SK-N-SH (cell line): ENCODE data around the gene ATPAF2. TPM values are rescaled to one million over a fixed set of nuclear protein-coding genes. Genes with fewer than 3 reads are reported as not detected.

Experiments
- CTCF ChIA-PET: fragments of 300-600, 350-600 bp; formaldehyde crosslinking; extraction: SDS; loops from one replicate; lab custom pipeline; 2021; lab: Yijun Ruan, JAX
- POLR2A ChIA-PET: fragments of 350-600 bp; sonication (Branson Sonifier 250); formaldehyde crosslinking; extraction: SDS; loops from one replicate; lab custom pipeline; 2020; ENCODE audit warnings: antibody characterized with exemption, inconsistent platforms; lab: Yijun Ruan, JAX
- DNase-seq: peaks from one replicate; pipeline ENCODE4 v3.0.0; 2012
- H2AFZ ChIP-seq: fragments of 200-600 bp; sonication (generic); 2 replicates; pipeline ENCODE4 v1.8.1; 2016; ENCODE audit warnings: antibody characterized with exemption, mild to moderate bottlenecking, low read depth
- H3F3A ChIP-seq: fragments of 200-600 bp; sonication (generic); replicated peaks from 2 replicates; pipeline ENCODE3; 2016; ENCODE audit warnings: antibody characterized with exemption, mild to moderate bottlenecking; ENCODE audit not compliant: insufficient read depth
- H3K27ac ChIP-seq, 2 experiments: fragments of 200-500 bp in 1 of 2; fragments of 200-600 bp in 1 of 2; sonication (Bioruptor generic) in 1 of 2; sonication (generic), shearing (Covaris generic) in 1 of 2; 2 replicates each; pipeline versions ENCODE4 v1.5.1 to v1.6.1; 2014 to 2016; ENCODE audit warnings: low read depth in 2 of 2, inconsistent platforms in 1 of 2, low read length in 1 of 2, mild to moderate bottlenecking in 1 of 2, mixed read lengths in 1 of 2
- H3K27me3 ChIP-seq: fragments of 200-600 bp; sonication (generic), shearing (Covaris generic); 2 replicates; pipeline ENCODE4 v1.6.1; 2016; ENCODE audit warnings: mixed run types; ENCODE audit not compliant: insufficient read depth
- H3K36me3 ChIP-seq, 2 experiments: fragments of 200-500 bp in 1 of 2; fragments of 200-600 bp in 1 of 2; sonication (Bioruptor generic) in 1 of 2; sonication (generic) in 1 of 2; replicated peaks in 1 of 2; 2 replicates each; pipeline versions ENCODE3 to v1.5.1; 2014 to 2016; ENCODE audit warnings: low read length in 1 of 2, mild to moderate bottlenecking in 1 of 2; ENCODE audit not compliant: insufficient read depth in 2 of 2, control insufficient read depth in 1 of 2
- H3K4me1 ChIP-seq, 2 experiments: fragments of 200-500 bp in 1 of 2; fragments of 200-600 bp in 1 of 2; sonication (Bioruptor generic) in 1 of 2; sonication (generic), shearing (Covaris generic) in 1 of 2; 2 replicates each; pipeline versions ENCODE4 v1.5.1 to v1.6.1; 2014 to 2016; ENCODE audit warnings: low read depth in 1 of 2, low read length in 1 of 2, mixed run types in 1 of 2; ENCODE audit not compliant: insufficient read depth in 2 of 2, control insufficient read depth in 1 of 2
- H3K4me2 ChIP-seq: fragments of 200-600 bp; sonication (generic), shearing (Covaris generic); 2 replicates; pipeline ENCODE4 v1.6.1; 2017; ENCODE audit warnings: mixed run types
- H3K4me3 ChIP-seq, 2 experiments: fragments of 200-500 bp in 1 of 2; fragments of 200-600 bp in 1 of 2; sonication (Bioruptor generic) in 1 of 2; sonication (generic), shearing (Covaris generic) in 1 of 2; 2 replicates each; pipeline versions ENCODE4 v1.5.1 to v1.8.1; 2014 to 2016; ENCODE audit warnings: low read depth in 2 of 2, inconsistent platforms in 1 of 2, low read length in 1 of 2, mild to moderate bottlenecking in 1 of 2, mixed read lengths in 1 of 2, moderate library complexity in 1 of 2
- H3K79me2 ChIP-seq: fragments of 200-600 bp; sonication (generic); 2 replicates; pipeline ENCODE4 v1.8.1; 2017; ENCODE audit warnings: mild to moderate bottlenecking; ENCODE audit not compliant: insufficient read depth
- H3K9ac ChIP-seq: fragments of 200-600 bp; sonication (generic); 2 replicates; pipeline ENCODE4 v1.6.1; 2017; ENCODE audit warnings: mixed run types
- H3K9me2 ChIP-seq: fragments of 200-600 bp; sonication (generic); 2 replicates; pipeline ENCODE4 v1.6.1; 2017; ENCODE audit warnings: mixed run types
- H3K9me3 ChIP-seq: fragments of 200-600 bp; sonication (generic); 2 replicates; pipeline ENCODE4 v1.6.1; 2017; ENCODE audit warnings: mixed run types, mild to moderate bottlenecking, moderate library complexity
- H4K20me1 ChIP-seq: fragments of 200-600 bp; sonication (generic); 2 replicates; pipeline ENCODE4 v1.6.1; 2017; ENCODE audit warnings: mild to moderate bottlenecking, mixed run types; ENCODE audit not compliant: insufficient read depth
- ELF1 ChIP-seq: IDR thresholded peaks from 2 replicates; pipeline ENCODE4 v1.4.0; 2012
- EP300 ChIP-seq, 2 experiments: IDR thresholded peaks; 2 replicates each; pipeline versions ENCODE4 v1.4.0 to v1.6.1; 2012; ENCODE audit warnings: borderline replicate concordance in 1 of 2, low read depth in 1 of 2, low read length in 1 of 2
- FOXJ3 ChIP-seq: sonication (generic); formaldehyde crosslinking; IDR thresholded peaks from 2 replicates; pipeline ENCODE4 v1.5.1; 2020; ENCODE audit warnings: mild to moderate bottlenecking, missing genetic modification reagents
- RFX5 ChIP-seq: IDR thresholded peaks from 2 replicates; pipeline ENCODE4 v1.6.1; 2012; ENCODE audit warnings: mild to moderate bottlenecking, improper control_type of control experiment, low read length
- TEAD4 ChIP-seq: IDR thresholded peaks from 2 replicates; pipeline ENCODE4 v1.4.0; 2012; ENCODE audit warnings: mild to moderate bottlenecking, borderline replicate concordance; ENCODE audit not compliant: insufficient read depth
- YY1 ChIP-seq: IDR thresholded peaks from 2 replicates; pipeline ENCODE4 v1.4.0; 2012; ENCODE audit warnings: low read depth, mild to moderate bottlenecking
- WGBS: methylation state at CpG from one replicate; pipeline ENCODE4 v1.1.6; 2017; ENCODE audit warnings: low lambda C conversion rate; 5-methylcytosine and 5-hydroxymethylcytosine counted together
- polyA plus RNA-seq, 3 experiments: library from polyadenylated mRNA; depleted of rRNA; stranded (reverse); fragments of >200 nt; gene quantifications; 2 replicates each; pipeline ENCODE4 v1.2.3, GENCODE V29; 2012
- TF ChIP-seq, protein P1 (sequence below): IDR thresholded peaks from 2 replicates; pipeline ENCODE4 v1.6.1; 2012; ENCODE audit warnings: mild to moderate bottlenecking, low read depth, low read length, moderate library complexity
- TF ChIP-seq, protein P2 (sequence below): fragments of 200-600 bp; sonication (generic); IDR thresholded peaks from 2 replicates; pipeline ENCODE4 v1.6.1; 2017; ENCODE audit warnings: antibody characterized with exemption, mild to moderate bottlenecking, moderate library complexity

ATPAF2 gene
- polyA plus RNA-seq, 1 of the 3 experiments (the other 2 are of a cell fraction): 20.8 TPM

GRCh38 chr17:18005496-18005895, 33.5 kb downstream of the ATPAF2 start:
- H3K9me3 ChIP-seq: no peaks in the 10 kb centered on the region
- CTCF ChIA-PET: interaction anchor here (1.0 to 2.9 kb wide), 5 partner anchors 8 to 115 kb away, joined by 3 to 9 read pairs (median 4); no protein-coding TSS in a partner anchor
- H3F3A ChIP-seq: peaks cover 5% of the 10 kb centered on the region
- POLR2A ChIA-PET: no interaction called here
- WGBS: 92% methylated on average over 3 of the region's 3 CpGs
- TF ChIP-seq, protein P1, sequence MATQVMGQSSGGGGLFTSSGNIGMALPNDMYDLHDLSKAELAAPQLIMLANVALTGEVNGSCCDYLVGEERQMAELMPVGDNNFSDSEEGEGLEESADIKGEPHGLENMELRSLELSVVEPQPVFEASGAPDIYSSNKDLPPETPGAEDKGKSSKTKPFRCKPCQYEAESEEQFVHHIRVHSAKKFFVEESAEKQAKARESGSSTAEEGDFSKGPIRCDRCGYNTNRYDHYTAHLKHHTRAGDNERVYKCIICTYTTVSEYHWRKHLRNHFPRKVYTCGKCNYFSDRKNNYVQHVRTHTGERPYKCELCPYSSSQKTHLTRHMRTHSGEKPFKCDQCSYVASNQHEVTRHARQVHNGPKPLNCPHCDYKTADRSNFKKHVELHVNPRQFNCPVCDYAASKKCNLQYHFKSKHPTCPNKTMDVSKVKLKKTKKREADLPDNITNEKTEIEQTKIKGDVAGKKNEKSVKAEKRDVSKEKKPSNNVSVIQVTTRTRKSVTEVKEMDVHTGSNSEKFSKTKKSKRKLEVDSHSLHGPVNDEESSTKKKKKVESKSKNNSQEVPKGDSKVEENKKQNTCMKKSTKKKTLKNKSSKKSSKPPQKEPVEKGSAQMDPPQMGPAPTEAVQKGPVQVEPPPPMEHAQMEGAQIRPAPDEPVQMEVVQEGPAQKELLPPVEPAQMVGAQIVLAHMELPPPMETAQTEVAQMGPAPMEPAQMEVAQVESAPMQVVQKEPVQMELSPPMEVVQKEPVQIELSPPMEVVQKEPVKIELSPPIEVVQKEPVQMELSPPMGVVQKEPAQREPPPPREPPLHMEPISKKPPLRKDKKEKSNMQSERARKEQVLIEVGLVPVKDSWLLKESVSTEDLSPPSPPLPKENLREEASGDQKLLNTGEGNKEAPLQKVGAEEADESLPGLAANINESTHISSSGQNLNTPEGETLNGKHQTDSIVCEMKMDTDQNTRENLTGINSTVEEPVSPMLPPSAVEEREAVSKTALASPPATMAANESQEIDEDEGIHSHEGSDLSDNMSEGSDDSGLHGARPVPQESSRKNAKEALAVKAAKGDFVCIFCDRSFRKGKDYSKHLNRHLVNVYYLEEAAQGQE: no peak
- H4K20me1 ChIP-seq: no peaks in the 10 kb centered on the region
- no peaks in the 10 kb centered on the region for H3K79me2 ChIP-seq
- no peak overlapping the region for H3K4me2 ChIP-seq
- H3K27ac ChIP-seq: no peak overlapping the region
- H3K9me2 ChIP-seq: no peaks in the 10 kb centered on the region
- no peak overlapping the region for H2AFZ ChIP-seq
- H3K4me3 ChIP-seq: no peak overlapping the region
- DNase-seq: no peak
- H3K27me3 ChIP-seq: no peaks in the 10 kb centered on the region
- H3K36me3 ChIP-seq: no peaks in the 10 kb centered on the region
- no peak overlapping the region for H3K9ac ChIP-seq
- peaks cover 11 to 34% of the 10 kb centered on the region in 2 experiments; a peak in 3 of 4 replicates for H3K4me1 ChIP-seq

GRCh38 chr17:18004884-18005305, 34.1 kb downstream of the ATPAF2 start:
- CTCF ChIA-PET: interaction anchor here (1.4 to 2.9 kb wide), 4 partner anchors 9 to 114 kb away, joined by 3 to 10 read pairs (median 8); no protein-coding TSS in a partner anchor
- Histone ChIP-seq H3K27me3 (no peaks in the 10 kb centered on the region), H3K9ac (no peak overlapping the region), H3K9me3 (no peaks in the 10 kb centered on the region), H3K27ac (no peak overlapping the region), H4K20me1 (no peaks in the 10 kb centered on the region), H3K4me2 (no peak overlapping the region), H3F3A (peaks cover 5% of the 10 kb centered on the region), H3K79me2 (no peaks in the 10 kb centered on the region), H2AFZ (no peak overlapping the region)
- WGBS: 93% methylated on average over 9 of the region's 9 CpGs
- POLR2A ChIA-PET: no interaction called here
- DNase-seq: no peak
- TF ChIP-seq ELF1 (no peak), TEAD4 (no peak), FOXJ3 (no peak), RFX5 (no peak), YY1 (no peak), EP300 (IDR thresholded peaks at IDR 0.05; ENCODE audit: borderline replicate concordance in 1 of 2, low read depth in 1 of 2, low read length in 1 of 2) (no peak)
- TF ChIP-seq, protein P2, sequence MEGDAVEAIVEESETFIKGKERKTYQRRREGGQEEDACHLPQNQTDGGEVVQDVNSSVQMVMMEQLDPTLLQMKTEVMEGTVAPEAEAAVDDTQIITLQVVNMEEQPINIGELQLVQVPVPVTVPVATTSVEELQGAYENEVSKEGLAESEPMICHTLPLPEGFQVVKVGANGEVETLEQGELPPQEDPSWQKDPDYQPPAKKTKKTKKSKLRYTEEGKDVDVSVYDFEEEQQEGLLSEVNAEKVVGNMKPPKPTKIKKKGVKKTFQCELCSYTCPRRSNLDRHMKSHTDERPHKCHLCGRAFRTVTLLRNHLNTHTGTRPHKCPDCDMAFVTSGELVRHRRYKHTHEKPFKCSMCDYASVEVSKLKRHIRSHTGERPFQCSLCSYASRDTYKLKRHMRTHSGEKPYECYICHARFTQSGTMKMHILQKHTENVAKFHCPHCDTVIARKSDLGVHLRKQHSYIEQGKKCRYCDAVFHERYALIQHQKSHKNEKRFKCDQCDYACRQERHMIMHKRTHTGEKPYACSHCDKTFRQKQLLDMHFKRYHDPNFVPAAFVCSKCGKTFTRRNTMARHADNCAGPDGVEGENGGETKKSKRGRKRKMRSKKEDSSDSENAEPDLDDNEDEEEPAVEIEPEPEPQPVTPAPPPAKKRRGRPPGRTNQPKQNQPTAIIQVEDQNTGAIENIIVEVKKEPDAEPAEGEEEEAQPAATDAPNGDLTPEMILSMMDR: 0 out of 2 replicates have a peak, but pooled peaks have one; percentile 28
- TF ChIP-seq, all 33 proteins: peak for 1
- Histone ChIP-seq H3K4me1 (peaks cover 11 to 30% of the 10 kb centered on the region in 2 experiments; a peak in 3 of 4 replicates), H3K4me3 (no peak overlapping the region), H3K36me3 (no peaks in the 10 kb centered on the region), H3K9me2 (no peaks in the 10 kb centered on the region)
